HG02870 (cell line): ENCODE results near the gene ELP4.

Experiments
- ATAC-seq: cut with Tn5 transposase; IDR thresholded peaks from one replicate; pipeline ENCODE4 v1.9.1; 2021; ENCODE audit warnings: mild to moderate bottlenecking, moderate library complexity; ENCODE audit not compliant: unreplicated experiment

ELP4 gene

DNA sequence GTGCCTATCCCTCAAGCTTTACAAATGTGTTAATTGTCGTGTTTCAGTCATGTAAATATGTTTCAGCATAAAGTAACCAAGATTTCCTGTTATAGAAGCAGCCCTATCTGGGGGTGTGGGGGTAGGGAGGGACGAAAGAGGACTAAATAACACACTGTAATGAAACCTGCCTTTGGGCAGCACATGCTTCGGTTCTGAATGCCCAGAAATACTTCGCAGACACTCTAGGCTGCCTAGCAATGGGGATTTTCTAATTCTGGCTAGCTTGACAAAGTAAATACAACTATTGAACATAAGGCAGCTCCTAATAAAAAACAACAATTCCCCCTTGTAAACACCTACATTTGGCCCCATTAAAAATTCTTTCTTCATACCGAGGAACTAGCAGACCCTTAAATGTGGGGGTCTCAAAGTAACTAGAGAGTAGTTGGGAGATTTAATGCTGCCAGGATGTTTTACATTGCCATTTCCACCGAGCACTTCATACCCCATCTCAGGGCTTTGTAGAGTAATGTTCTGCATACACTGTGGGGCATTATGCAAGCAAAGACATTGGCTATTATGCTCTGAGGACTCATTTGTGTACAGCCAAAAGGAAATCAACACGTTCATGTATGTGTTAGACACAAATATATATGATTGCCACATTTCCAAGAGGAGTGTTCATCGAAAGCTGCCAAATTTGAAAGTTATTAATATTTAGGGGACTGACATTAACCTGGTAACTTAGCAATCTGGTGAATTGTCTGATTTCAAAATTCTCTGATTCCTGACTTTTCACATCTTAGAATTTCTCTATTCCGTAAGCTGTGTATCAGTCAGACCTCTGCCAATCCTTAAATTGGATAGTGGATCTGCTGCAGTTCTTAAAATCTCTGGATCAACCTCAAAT lies 259.4 kb downstream of the ELP4 start:
- no peak for ATAC-seq

DNA sequence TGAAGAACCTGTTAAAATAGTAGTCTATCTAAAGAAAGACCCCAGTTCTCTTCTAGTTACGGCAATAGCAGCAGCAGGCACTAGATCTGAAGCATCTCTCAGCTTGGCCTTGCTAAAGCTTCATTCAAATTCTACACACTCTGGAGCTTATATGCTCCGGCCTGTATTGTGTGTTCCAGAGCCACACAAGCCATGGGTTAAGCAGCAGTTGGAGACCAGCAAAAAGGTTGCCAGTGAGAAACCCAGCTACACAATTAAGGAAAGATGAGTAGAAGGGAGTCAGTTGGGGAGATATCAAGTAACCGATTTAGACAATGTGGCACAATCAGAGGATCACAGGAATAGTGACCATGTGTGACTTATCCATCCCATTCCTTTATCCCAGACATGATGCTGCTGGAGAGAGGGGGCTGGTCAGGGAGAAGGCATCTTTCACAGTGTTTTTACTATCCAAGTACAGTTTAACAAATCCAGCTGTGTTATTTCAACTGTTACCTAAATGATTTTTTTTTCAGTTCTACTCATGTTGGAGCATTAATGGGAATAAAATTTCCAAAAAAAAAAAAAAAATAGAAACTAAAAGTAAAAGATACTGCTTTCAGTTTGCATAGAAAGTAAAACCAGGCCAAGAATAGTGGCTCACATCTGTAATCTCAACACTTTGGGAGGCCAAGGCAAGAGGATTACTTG lies 260.6 kb downstream of the ELP4 start:
- no peak for ATAC-seq

DNA sequence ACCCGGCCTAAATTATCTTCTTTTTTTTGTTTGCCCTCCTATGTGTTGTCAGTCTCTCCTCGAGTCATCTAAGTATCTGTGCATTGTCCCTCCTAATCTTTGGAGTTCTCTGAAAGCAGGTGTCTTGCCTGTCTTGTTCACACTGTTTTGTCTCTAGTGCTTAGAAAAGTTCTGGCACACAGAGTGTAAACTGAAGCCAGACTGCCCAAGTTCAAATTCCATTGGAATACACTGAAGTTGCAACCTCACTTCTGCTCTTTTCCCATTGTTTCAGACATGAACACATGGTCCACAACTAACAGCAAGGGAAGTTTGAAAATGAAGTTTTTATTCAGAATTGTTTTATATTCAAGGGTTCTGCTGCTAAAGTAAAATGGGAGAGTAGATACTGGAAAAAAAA lies 262.8 kb downstream of the ELP4 start:
- no peak for ATAC-seq

DNA sequence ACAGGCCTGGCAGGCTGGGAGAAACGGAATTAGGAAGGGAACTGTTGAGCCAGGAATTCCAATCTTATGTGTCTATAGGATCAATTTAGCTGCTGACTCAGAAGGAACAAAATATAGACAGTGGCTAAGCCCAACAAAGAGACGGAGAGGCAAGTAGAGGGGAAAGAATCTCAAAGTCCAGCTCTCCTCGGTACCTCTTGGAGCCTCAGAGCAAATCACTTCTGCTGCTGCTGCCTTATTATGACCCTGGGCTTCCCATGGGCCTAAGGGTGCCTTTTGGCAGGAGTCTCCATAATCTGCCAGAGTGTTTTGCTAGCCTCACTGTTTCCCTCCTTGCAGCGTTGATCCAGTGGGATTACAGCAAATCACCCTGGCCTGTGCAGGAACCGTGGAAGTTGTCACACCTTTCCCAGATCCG lies 269.8 kb downstream of the ELP4 start:
- ATAC-seq: no peak

DNA sequence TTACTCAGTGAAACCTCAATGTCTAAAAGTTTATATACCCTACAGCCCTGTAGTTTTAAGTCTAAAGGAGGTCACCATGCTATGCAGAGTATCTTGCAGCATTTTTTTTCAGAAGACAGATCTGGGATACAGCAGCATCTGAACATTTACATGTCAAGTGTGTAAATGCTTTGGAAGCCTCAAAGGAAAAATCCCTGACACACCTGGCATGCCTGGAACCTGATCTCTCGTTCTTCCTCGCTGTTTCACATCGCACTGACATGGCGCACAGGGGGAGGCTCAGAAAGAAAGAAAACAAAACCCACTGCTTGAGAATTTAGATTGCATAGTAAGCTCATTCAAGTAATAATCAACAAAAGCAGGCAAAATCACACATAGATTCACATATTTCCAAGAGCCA lies 270.5 kb downstream of the ELP4 start:
- no peak for ATAC-seq

DNA sequence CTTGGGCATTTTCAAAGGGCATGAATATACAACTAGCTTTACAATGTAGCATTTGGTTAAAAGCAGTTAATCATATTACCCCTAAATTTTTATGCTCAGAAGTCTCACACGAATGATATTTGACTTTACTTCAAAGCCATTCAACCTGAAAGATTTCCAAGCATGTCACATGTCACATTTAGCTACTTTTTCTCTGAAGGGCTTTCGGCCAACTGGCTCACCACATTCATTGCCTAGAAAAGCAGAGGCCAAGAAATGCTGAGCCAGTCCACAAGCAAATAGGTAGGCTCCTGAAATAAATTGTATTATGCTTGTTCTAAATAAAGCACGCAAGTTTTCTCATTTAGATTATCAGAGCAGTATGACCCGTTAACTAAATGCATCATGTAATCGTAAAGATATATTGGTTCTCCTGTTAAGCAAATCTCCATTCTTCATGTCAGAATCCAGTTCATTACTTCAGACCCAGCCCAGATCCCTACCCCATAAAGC lies 271.0 kb downstream of the ELP4 start:
- no peak for ATAC-seq

DNA sequence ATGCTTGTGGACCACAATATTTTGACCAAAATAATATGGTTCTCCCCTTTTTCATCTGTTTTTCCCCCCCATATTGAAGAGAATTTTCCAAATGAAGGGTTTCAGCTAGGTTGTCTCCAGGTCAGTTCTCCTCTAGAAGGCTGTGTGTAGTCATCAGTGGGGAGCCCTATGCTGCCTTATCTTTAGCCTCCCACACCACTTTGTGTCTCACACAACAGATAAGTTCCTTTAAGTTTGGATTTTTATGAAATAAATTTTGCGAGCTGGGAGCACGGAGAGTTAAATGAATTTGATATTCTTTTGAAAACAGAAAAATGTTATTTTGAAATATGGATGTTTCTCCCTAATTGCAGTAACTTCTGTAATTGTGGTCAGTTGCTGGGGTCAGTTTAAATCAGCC lies 272.7 kb downstream of the ELP4 start:
- no peak for ATAC-seq

DNA sequence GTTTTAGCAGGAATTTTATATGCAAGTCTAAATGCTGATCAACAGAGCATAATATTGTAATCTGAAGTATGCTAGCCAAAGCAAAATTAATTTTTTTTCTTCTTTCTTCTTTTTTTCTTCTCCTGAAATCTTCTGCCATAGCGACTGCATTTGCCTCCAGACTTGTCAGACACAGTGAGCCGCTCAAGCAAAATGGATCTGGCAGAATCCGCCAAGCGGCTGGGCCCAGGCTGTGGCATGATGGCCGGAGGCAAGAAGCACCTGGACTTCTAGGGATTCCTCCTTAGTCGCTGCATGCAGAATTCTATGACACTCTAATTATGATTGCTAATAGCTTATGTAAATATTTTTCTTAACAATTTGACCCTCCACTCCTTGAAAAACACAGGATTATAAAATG lies 273.7 kb downstream of the ELP4 start:
- no peak for ATAC-seq

DNA sequence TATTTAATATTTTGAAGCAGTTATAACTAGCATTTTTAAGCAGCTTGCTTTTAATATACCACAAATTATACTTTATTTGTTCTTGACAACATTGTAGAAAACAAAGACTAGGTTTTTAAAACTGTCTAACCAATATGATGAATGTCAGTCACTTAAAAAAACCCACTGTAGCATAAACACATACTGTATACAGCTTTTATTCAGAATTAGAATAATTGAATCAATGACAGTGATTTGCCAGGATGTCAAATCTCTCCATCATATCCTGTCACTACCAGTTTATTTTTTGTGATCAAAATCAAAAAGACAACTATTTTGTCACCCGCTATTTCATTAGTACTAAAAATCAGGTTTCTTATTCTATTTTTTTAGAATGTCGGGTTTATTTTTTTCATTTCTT lies 275.0 kb downstream of the ELP4 start:
- no peak for ATAC-seq

DNA sequence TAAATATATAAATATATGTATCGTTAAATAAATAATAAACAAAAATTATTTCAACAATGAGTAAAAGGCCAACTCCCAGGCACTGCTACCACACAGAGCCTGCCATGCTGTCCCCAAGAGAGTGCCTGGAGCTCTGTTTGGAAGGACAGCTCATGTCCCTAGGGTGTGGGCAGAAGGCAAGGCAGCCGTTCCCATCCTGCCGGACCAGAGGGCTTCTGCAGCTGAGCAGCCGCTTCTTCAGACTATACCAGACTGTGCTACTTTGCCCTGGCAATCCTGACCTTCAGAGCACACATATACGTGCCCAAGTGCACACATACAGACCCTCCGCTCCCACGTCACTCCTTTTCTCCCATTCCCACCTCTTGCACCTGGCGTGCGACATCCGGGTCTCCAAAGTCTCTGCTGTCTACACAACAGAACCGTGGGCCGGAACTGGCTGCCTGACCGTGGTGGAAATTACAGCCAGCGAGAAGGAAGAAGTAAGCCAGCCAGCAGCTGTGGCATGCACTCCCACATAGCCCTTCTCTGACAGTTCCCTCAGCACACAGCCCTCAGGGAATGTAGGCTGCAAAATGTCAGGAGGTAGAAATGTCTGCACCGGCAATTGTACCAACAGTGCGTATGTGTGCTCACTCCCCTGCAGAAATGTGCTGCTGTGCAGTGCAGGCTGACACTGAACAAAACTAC lies 277.6 kb downstream of the ELP4 start:
- no peak for ATAC-seq

DNA sequence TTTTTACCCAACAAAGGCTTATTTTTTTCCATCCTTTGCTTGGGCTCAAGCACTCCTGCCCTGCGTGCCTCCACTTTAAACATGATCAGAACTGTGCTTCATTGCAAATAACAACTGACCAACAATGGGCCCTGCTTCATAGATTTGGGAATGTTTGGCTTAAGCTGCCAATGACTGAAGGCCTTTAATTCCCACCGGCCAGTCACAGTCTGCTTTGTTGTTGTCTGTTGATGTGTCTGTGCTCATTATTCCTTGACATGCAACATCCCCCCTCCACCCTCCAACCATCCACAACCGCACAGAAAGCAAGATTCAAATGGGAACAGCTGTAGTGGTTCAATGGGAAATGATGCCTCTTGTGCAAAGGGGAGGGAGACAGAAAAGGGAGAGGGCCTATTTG lies 278.5 kb downstream of the ELP4 start:
- ATAC-seq: no peak

DNA sequence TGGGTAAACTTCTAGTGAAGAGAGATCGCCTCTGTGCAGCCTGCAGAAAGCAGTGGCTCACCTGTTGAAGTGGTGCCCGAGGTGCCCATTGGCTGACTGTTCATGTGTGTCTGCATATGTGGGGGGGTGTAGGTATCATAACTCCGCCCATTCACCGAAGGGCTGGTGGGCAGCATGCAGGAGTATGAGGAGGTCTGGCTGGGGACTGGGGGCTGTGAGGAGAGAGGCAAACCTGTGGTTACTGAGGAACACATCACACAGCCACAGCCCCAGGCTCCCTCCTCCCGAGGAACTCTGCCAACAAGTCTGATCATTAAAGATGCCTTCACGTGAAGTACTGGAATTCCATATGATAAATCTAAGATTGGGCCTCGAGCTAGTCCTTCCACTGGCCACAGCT lies 281.1 kb downstream of the ELP4 start:
- no peak for ATAC-seq

DNA sequence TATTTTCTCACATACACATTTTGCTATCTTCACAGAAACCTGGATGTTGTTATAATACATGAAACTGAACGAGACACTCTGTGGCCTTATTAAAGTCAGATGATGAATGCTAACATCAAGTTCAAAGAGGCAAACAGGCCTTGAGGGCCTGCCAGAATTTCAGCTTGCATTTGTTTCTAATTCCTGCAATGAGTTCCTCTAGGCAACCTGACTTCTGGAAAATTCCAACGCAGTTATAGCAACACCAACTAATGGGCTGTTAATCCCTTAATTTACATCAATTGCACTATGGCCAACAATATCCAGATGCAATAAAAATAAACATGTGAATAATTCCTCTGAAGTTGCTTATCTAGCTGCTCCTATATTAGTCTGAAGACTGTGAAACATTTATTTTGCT lies 282.5 kb downstream of the ELP4 start:
- ATAC-seq: no peak

DNA sequence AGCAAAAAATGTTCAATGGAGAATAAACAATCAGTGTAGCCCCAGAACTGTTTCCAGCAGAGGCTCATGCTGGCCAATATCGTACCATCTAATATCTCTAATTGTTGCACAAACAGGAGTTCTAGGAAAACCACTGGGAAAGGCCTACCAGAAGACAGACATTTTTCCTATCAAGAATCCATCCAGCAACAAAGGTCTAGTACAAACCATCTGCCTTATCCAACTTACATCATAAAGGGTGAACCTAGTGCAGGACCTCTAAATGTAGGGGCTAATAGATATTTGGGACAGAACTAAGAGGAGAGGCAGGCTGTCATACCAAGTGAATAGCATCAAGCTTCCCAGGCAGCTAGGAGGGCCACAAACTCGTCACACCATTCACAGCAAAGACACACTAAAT lies 282.9 kb downstream of the ELP4 start:
- ATAC-seq: no peak

DNA sequence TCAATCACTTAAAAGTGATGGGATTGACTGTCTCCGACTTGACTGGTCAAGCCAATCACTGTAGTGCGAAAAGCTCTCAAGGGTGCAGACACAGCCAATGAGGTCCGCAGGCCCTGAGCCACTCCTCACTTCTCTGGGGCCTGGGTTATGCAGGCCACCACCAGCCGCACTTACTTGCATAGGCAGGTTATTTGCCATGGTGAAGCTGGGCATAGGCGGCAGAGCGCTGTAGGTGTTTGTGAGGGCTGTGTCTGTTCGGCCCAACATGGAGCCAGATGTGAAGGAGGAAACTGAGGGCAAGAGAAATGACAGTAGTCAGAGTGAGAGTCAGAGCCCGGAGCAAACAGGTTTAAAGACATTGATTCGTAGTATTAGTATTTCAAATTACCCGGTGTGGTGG lies 283.7 kb downstream of the ELP4 start:
- ATAC-seq: no peak

DNA sequence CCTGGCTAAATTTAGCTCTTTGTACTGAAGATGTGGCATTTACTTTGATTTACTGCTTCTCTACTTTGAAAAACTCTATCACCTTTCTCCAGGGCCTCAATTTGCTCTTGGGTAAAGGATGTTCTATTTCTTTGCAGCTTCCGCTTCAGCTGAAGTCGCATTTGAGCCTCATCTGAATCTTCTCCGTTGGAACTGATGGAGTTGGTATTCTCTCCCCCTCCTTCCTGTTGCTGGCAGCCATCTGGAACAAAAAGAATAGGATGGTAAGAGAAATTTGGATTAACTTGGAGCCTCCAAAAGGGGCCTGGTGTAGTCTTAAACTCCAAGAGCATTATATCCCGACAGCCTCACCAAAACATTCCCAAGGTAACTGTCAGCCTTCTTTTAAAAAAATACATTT lies 285.0 kb downstream of the ELP4 start:
- no peak for ATAC-seq

DNA sequence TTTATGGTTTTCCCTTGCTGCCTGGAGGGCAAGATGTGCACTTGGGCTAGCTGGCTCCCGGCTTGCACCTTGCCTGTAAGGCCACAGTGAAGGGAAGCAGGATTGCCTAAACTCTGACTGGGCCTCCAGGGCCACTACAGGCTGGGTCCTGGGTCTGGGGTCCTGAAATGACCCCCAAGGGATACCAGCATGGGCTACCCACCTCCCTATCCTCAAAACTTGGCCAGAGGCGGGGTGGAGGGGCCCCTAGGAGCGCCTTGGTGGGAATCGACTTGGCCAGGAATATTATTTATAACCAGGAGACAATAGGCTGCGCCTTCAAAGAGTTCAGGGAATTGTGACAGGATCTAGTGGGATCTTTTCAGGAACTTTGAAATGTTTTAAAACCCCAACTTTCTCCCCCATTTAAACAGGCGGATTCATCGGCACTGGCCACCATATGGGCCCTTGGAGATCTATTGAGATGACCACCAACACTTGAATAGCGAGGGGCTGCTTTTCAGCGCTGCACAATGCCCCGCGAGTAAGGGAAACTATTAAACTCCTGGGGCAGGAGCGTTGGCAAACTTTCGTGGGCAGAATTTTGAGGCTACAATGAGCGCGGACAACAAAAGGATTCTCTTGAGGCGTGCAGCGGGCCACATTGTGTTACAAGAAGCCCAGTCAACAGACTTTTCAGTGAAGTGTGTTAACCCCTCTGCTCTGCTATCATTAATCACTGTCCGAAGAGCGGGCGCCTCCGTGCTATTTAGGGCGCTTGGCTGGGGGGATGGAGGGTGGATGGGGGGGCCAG lies 286.3 kb downstream of the ELP4 start:
- ATAC-seq: no peak

DNA sequence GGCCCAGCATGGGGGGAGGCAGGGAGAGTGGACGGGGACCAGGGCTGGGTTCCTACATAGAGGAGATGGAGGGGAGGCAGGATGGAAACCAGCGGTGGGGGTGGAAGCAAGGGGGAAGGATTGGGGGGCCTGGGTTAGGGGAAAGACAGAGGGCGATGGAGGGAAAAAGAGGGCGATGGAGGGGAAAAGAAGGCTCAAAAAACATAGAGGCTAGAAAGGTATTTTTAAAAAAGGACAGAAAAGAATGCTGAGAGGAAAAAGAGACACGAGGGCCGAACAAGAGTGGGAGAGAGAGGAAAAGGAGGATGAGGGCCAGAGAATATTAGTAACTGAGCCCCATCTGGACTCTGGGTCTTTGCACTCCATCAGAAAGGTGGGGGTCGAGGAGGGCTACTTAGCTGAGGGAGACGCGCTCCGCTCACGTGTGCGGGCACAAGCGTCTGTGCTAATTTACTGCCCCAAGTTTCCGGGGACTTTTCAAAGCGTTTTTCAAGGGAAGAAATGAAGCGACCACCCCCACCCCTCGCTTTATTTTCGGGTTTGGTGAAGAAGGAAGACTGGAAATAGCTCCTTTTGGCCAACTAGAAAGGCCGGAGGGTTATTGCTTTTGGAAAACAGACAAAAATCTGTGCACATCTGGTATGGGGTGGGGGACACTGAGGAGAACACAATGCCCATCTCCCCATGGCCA lies 287.1 kb downstream of the ELP4 start:
- no peak for ATAC-seq

DNA sequence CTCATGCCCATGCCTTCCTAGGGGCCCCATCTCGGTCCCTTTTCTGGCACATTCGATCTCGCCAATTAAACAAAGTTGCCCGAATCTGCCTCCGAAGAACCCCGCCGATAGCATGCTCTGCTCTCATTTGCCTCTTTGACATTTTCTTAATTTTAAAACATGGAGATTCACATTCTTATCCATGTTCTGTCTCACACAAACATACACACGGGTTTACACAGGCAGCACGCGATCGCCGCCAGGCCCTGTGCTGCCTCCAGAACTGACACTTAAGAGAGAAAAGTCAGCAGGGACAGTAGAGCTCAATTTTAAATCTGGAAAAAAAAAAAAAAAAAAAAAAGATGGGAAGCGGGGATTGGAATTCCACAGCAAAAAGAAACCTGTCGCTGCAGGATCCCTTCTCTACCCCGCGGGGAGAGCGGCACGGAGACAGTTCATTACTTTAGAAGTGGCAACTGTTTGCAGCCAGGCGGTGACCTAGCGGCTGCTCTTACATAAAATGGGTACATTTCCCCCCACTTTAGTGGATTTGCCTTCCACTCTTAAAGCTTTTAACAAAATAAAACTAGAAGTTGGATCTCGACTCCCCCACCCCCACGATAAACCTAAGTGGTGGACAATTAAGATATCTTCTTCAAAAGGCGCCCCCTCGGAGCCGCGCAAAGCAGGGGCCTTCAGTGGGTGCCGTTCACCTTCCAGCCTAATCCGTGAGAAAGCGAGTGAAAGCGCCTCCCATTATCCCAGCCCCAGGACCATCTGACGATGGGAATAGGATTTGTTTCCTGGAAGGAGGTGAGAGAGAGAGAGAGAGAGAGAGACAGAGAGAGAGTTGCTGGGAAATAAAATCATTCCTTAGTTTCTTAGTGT lies 287.9 kb downstream of the ELP4 start:
- no peak for ATAC-seq
